ENCODE measurements around the gene NKX6-2. TPM values are rescaled to one million over a fixed set of nuclear protein-coding genes. Genes with fewer than 3 reads are reported as not detected.
"Not testable (repeated sequence)": the region's sequence is repeated elsewhere in the genome, so short reads cannot be mapped to it uniquely, and the experiment has no call there.

Gene NKX6-2
- total RNA-seq, 4 donors from 2014 or later = 0.14 TPM; not detected in 3

- Histone ChIP-seq H3K4me1 (no peaks in the 10 kb centered on the region), H3K27me3 (no peaks in the 10 kb centered on the region), H3K36me3 (no peaks in the 10 kb centered on the region), H3K27ac (no peak overlapping the region), H3K4me3 (no peak overlapping the region), H3K9me3 (no peaks in the 10 kb centered on the region)
- DNase-seq = no peak
- intact Hi-C loops (cut with DNase I; ENCODE audit: low total_unique reads) = no loop called here
- TF ChIP-seq POLR2A (IDR thresholded peaks at IDR 0.05) (no peak), CTCF (IDR thresholded peaks at IDR 0.05) (no peak)
These were observed 13.9 kb upstream of the NKX6-2 start for GRCh38 chr10:132799865-132800264.

GRCh38 chr10:132798876-132799275 lies 12.9 kb upstream of the NKX6-2 start:
- TF ChIP-seq POLR2A (IDR thresholded peaks at IDR 0.05) = no peak
- TF ChIP-seq CTCF (IDR thresholded peaks at IDR 0.05) = no peak
- H3K4me3 ChIP-seq = no peak overlapping the region
- intact Hi-C loops (cut with DNase I; ENCODE audit: low total_unique reads) = no loop called here
- H3K4me1 ChIP-seq = no peaks in the 10 kb centered on the region
- no peaks in the 10 kb centered on the region for H3K9me3 ChIP-seq
- no peaks in the 10 kb centered on the region for H3K36me3 ChIP-seq
- no peak for DNase-seq
- no peak overlapping the region for H3K27ac ChIP-seq
- H3K27me3 ChIP-seq = no peaks in the 10 kb centered on the region

GRCh38 chr10:132798403-132798802 lies 12.5 kb upstream of the NKX6-2 start:
- Histone ChIP-seq H3K27me3 (no peaks in the 10 kb centered on the region), H3K27ac (no peak overlapping the region), H3K9me3 (no peaks in the 10 kb centered on the region), H3K4me3 (no peak overlapping the region), H3K36me3 (no peaks in the 10 kb centered on the region), H3K4me1 (no peaks in the 10 kb centered on the region)
- no peak for TF ChIP-seq POLR2A (IDR thresholded peaks at IDR 0.05)
- no peak for TF ChIP-seq CTCF (IDR thresholded peaks at IDR 0.05)
- DNase-seq = no peak
- intact Hi-C loops (cut with DNase I; ENCODE audit: low total_unique reads) = no loop called here

GRCh38 chr10:132797986-132798385 lies 12.0 kb upstream of the NKX6-2 start:
- H3K4me3 ChIP-seq; H3K9me3 ChIP-seq; H3K27ac ChIP-seq; intact Hi-C loops (cut with DNase I; ENCODE audit: low total_unique reads); H3K27me3 ChIP-seq; H3K36me3 ChIP-seq; H3K4me1 ChIP-seq; DNase-seq: not testable (repeated sequence)

GRCh38 chr10:132796846-132797245 lies 10.9 kb upstream of the NKX6-2 start:
- Histone ChIP-seq H3K4me3 (no peak overlapping the region), H3K27ac (no peak overlapping the region), H3K27me3 (no peaks in the 10 kb centered on the region), H3K9me3 (no peaks in the 10 kb centered on the region), H3K4me1 (no peaks in the 10 kb centered on the region), H3K36me3 (no peaks in the 10 kb centered on the region)
- intact Hi-C loops (cut with DNase I; ENCODE audit: low total_unique reads) = no loop called here
- no peak for DNase-seq
- TF ChIP-seq CTCF (IDR thresholded peaks at IDR 0.05) = no peak
- TF ChIP-seq POLR2A (IDR thresholded peaks at IDR 0.05) = no peak

Data from uterus (tissue), 4 donors.